Neural progenitor cell (in vitro differentiated cells): ENCODE data around the gene CACNA1C.

Experiments used
- CTCF ChIP-seq: fragments of 200-600 bp; sonication (generic); IDR thresholded peaks from 2 replicates; pipeline ENCODE4 v1.5.1; 2017; ENCODE audit warnings: antibody characterized with exemption, mild to moderate bottlenecking
- EZH2 ChIP-seq: fragments of 200-600 bp; sonication (generic); IDR thresholded peaks from 2 replicates; pipeline ENCODE4 v1.6.1; 2017; ENCODE audit warnings: antibody characterized with exemption, mild to moderate bottlenecking, moderate library complexity

DNA sequence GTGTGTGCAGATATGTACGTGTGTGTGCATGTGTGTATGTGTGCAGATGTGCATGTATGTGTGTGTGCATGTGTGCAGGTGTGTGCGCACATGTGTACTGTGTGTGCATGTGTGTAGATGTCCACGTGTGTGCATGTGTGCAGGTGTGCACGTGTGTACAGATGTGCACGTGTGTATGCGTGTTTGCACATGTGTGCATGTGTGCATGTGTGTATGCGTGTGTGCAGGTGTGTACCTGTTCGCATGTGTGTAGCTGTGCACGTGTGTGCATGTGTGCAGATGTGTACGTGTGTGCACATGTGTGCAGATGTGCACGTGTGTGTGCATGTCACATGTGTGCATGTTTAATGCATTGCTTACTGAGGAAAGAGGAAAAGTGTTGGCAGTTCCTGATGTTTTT lies 686.3 kb downstream of the CACNA1C start:
- TF ChIP-seq EZH2 (no peak), CTCF (no peak)
